HL-60 (cell line): ENCODE results near the gene RBBP8NL.

Experiments used
- GABPA ChIP-seq: IDR thresholded peaks from 2 replicates; pipeline ENCODE4 v1.6.1; 2012; ENCODE audit warnings: low read depth
- POLR2AphosphoS5 ChIP-seq: IDR thresholded peaks from 2 replicates; pipeline ENCODE4 v1.6.1; 2012; ENCODE audit warnings: low read depth
- TF ChIP-seq, protein P1 (sequence below): IDR thresholded peaks from one replicate; pipeline ENCODE4 v1.5.1; 2011; ENCODE audit warnings: low read length, control low read depth, inconsistent platforms; ENCODE audit not compliant: insufficient read depth
- TF ChIP-seq, protein P2 (sequence below): IDR thresholded peaks from 2 replicates; pipeline ENCODE4 v1.6.1; 2012; ENCODE audit warnings: low read depth; ENCODE audit not compliant: insufficient replicate concordance

- TF ChIP-seq, protein P1, sequence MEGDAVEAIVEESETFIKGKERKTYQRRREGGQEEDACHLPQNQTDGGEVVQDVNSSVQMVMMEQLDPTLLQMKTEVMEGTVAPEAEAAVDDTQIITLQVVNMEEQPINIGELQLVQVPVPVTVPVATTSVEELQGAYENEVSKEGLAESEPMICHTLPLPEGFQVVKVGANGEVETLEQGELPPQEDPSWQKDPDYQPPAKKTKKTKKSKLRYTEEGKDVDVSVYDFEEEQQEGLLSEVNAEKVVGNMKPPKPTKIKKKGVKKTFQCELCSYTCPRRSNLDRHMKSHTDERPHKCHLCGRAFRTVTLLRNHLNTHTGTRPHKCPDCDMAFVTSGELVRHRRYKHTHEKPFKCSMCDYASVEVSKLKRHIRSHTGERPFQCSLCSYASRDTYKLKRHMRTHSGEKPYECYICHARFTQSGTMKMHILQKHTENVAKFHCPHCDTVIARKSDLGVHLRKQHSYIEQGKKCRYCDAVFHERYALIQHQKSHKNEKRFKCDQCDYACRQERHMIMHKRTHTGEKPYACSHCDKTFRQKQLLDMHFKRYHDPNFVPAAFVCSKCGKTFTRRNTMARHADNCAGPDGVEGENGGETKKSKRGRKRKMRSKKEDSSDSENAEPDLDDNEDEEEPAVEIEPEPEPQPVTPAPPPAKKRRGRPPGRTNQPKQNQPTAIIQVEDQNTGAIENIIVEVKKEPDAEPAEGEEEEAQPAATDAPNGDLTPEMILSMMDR, result no peak
- TF ChIP-seq POLR2AphosphoS5 (no peak), GABPA (no peak)
- TF ChIP-seq, protein P2, sequence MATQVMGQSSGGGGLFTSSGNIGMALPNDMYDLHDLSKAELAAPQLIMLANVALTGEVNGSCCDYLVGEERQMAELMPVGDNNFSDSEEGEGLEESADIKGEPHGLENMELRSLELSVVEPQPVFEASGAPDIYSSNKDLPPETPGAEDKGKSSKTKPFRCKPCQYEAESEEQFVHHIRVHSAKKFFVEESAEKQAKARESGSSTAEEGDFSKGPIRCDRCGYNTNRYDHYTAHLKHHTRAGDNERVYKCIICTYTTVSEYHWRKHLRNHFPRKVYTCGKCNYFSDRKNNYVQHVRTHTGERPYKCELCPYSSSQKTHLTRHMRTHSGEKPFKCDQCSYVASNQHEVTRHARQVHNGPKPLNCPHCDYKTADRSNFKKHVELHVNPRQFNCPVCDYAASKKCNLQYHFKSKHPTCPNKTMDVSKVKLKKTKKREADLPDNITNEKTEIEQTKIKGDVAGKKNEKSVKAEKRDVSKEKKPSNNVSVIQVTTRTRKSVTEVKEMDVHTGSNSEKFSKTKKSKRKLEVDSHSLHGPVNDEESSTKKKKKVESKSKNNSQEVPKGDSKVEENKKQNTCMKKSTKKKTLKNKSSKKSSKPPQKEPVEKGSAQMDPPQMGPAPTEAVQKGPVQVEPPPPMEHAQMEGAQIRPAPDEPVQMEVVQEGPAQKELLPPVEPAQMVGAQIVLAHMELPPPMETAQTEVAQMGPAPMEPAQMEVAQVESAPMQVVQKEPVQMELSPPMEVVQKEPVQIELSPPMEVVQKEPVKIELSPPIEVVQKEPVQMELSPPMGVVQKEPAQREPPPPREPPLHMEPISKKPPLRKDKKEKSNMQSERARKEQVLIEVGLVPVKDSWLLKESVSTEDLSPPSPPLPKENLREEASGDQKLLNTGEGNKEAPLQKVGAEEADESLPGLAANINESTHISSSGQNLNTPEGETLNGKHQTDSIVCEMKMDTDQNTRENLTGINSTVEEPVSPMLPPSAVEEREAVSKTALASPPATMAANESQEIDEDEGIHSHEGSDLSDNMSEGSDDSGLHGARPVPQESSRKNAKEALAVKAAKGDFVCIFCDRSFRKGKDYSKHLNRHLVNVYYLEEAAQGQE, result no peak
These were observed 3.0 kb upstream of the RBBP8NL start for GRCh38 chr20:62430311-62430853.
